GM19455 (cell line): ENCODE data around the gene HDAC8.
A peak's percentile ranks its signal among the peaks of the same experiment; 100 is the strongest.

Experiments used
- ATAC-seq: cut with Tn5 transposase; IDR thresholded peaks from one replicate; pipeline ENCODE4 v1.9.1; 2021; ENCODE audit not compliant: unreplicated experiment

Gene HDAC8

DNA sequence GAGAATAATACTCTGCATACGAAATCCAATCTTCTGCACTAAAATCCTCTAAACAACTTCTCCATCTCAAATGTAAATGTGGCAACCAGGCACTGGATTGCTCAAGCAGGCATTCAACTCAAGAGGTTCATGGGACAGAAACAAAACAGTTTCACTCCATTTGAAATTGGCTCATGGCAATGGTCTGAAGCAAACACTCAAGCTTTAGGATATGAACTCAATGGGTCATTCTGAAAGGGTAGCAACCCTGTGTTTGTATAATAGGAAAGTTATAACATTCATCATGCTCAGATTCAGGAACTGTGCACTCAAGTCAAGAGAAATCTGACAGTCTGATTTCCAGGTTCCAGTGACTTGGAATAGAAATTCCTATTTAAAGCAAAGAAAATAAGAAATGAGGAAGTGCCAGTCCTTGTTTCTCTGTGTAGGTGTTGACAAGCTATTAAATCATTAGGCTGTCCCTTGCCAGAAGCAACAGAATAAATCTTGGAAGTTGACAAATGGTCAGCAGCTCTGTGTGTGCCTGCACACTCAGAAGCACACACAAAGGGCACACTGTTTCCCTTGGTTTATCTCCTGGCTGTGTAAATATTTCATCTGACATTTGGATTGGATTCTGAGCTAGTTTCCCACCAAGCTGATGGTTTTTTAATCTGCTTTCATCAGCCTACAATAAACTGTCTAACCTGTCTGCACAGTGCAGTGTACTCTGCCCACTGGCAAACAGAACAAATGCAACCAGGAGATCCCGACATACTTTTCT is 191.0 kb downstream of the HDAC8 start:
- ATAC-seq, result no peak

- no peak for ATAC-seq
Observed at GRCh38 chrX:72376124-72376523, 196.5 kb downstream of the HDAC8 start.

GRCh38 chrX:72373136-72373535 is 199.5 kb downstream of the HDAC8 start:
- ATAC-seq, result no peak

DNA sequence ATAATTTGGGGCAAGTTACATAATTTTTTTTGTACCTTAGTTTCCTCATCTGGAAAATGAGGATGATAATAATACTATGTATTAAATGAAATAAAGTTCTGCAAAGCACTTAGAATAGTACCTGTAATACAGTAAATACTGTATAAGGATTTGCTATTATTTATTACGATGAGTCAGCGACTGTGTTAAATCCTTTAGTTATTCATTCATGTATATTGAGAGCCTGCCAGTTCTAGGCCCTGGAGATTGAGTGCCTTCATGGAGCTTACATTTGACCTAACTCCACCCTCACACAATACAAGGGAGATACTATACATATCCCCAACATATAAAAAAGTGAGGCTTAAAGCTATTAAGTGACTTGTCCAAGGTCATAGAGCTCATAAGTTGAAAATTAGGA is 199.9 kb downstream of the HDAC8 start:
- no peak for ATAC-seq

DNA sequence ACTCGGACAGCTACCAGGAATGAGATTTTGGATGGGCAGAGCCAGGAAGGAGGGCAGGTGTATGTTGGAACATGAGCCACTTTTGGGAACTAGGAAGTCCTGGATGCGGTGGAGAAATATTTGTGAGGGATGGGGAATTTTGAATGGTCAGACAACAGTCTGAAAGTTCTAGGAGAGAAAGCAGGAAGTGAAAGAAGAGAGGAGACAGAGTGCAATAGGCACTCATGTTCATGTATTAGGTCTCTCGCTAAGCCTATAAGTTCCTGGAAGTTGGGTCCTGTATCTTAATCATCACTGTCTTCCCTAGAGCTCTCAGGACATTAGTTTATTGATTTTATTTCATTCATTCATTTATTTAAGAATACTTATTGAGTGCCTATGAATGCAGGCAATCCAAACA is 201.2 kb downstream of the HDAC8 start:
- no peak for ATAC-seq

DNA sequence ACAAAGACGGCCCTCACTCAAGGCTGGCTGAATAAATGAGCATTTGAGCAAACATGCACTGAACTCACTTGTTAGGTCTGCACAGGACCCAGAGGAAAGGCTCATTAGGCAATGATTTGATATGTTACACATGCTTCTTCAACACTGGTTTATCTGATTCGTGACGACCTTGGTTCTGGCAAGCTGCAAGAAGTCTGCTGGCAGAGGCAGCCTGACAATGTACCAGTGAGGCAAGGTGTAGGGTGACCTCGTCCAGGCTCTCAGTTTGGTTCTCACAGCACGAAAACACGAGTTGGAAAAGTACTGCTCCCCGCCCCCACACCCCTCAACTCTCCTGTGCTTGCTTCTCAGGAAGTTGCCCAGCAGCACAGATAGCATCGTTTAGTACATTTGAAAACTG is 203.8 kb downstream of the HDAC8 start:
- no peak for ATAC-seq

GRCh38 chrX:72367516-72367915 is 205.1 kb downstream of the HDAC8 start:
- no peak for ATAC-seq

DNA sequence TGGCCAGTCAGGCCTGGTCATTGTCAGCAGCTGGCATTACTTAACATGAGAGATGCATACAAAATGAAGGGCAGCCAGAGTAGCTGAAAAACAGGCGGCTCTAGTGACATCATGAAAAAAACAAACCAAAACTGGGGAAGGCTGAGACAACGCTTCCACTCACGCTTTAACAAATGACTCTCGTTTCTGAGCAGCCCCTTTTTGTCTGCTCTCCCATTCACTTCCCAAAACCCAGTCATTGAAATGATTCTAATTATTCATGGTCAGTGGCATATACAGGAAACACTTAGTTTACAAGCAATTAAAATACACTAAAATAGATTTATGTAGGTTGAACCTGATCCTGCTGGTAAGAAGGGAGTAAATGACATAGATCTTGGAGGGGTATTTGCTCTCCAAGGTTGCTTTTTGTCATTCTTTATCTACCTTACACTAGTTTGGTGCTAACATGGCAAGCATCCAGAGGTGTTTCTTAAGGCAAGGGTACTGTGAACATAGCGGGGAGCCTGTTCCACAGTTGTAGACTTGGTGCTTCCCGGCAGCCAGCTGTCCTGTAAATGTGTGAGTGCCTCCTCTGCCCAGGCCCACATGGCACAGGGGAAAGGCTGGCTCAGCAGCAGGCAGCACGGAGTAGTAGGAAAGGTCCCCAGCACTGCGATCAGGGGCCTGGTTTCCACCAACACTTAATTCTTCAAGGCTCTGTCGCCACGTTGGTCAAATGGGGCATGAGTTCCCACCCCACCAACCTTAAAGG is 205.8 kb downstream of the HDAC8 start:
- ATAC-seq, result no peak

DNA sequence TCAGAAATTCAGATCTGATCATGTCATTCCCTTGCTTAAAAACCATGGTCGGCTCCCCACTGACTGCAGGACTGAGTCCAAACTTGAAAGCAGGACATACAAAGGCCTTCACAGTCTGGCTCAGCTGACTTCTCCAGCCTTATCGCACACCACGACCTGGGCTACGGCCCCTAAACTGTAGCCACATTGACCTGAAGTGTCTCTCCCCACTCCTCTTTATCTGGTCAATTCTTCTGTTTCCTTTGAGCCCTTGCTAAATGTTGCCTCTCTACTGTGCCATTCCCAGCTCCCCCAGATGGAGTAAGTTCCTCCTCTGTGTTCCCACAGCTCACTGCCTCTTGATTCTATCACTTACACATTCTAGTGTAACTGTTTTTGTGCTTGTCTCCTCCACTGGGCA is 206.5 kb downstream of the HDAC8 start:
- ATAC-seq, result no peak

GRCh38 chrX:72365126-72365525 is 207.5 kb downstream of the HDAC8 start:
- ATAC-seq, result no peak

GRCh38 chrX:72360326-72360725 is 212.3 kb downstream of the HDAC8 start:
- ATAC-seq, result no peak

DNA sequence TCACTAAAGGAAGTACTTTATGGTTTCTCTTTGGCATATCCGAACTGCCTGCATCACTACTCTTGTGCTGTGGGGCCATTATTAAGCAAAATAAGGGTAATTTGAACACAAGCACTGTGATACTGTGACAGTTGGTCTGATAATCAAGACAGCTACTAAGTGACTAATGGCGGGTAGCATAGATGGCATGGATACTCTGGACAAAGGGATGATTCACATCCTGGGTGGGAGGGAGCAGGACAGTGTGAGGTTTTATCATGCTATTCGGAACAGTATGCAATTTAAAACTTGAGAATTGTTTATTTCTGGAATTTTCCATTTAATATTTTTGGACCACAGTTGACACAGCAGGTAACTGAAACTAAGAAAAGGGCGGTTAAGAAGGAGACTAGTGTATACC is 214.3 kb downstream of the HDAC8 start:
- ATAC-seq, result no peak

DNA sequence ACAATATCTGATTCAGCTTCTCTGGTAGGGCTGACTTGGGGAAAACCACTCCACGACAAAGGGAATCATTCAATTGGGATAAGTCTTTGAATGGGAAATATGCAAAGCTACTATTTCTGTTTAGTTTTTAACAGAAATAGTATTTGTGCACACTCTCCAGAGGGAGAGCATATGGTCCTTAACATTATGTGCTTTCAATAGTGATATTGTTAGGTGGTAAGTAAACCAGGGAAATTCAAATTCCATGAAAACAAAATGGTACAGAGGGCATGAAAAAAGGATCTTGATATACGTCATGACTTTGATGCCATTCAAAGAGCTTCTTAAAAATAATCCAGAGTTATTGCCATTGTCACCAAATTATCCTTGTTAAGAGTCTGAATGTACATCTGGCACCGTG is 219.9 kb downstream of the HDAC8 start:
- no peak for ATAC-seq

DNA sequence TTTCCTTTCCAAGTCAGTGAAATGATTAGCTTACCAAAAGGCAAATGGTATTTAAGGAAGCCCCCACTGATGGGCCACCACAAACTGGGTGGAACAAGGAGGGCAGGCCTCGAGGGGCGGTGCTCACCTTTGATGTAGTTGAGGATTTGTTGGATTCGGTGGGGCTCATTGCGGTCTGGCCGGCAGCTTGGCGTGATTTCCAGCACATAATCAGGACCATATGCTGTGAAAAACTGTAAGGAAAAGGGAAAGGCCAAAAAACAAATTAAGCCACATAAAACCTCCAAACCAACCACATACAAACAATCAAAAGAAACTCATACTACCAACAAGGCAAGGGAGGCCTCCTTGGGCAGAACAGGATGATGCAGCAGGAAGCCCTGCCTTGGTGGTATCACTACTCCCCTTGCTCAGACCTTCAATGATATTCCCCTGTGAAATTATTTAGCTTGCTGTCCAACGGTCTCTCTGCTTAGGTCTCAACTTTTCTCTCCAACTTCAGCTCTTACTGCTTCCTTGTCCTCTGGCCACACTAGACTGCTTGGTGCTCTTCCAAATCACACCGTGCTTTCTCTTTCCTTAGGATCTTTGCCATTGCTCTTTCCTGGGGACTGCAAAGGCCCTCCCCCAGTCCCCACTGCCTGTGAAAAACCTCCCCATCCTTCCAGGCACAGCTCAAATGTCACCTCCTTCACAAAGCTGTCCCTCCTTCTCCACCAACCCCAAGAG is 220.9 kb downstream of the HDAC8 start:
- no peak for ATAC-seq

DNA sequence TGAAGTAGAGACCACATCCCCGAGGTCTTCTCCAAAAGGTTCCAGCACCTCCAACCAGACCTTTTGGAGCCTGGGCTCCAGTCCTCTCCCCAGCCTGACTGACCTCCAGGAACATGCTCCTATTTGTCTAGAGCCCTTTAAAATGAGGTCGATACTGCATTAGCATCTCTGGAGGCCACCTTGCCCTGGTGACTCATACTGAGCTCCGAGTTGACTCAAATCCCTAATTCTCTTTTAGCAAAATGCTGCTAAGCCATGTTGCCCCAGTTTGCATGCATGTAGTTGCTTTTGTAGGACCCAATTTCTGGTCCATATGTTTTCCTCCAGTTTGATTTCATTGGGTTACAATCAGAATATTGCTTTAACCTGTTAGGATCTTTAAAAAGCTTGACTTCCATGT is 223.5 kb downstream of the HDAC8 start:
- ATAC-seq, result peak; percentile 99

GRCh38 chrX:72348247-72348979 is 224.2 kb downstream of the HDAC8 start:
- no peak for ATAC-seq

DNA sequence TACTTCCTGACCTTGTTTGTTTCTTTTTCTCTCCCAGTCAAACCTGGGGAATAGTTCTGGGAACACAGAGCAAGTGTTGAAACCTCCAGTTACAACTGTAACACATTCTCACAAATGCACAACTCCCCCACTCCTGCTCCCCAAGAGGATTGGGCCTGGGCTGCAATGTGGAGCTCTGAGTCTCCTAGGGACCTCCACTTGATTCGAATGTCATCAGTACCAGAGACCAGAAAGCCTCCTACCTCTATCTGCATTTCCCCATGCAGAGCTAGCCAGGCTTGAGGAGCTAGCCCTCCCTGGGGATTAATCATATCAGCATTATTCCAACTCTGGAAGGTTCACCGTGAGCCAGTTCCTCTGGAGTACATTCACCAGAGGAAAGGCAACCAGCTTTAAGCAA is 225.3 kb downstream of the HDAC8 start:
- no peak for ATAC-seq

GRCh38 chrX:72346302-72346949 is 226.2 kb downstream of the HDAC8 start:
- no peak for ATAC-seq

DNA sequence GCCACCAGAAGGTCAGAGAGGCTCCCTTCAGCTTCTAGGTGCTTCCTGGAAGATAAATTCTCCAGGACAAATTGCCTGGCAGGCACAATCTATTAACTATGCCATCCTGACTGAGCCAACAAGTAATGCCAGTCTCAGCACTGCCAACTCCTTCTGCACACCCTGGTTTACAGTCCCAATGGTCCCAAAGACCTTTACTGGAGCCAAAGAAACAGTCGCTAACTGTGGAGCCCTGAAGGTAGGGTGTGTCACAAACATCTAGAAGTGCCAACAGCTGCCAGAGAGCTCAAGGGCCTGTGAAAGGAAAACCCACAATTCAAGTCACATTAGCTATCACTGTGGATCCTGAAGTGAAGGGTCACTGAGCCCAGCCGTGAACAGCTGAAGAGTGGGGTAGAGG is 232.0 kb downstream of the HDAC8 start:
- ATAC-seq, result no peak

DNA sequence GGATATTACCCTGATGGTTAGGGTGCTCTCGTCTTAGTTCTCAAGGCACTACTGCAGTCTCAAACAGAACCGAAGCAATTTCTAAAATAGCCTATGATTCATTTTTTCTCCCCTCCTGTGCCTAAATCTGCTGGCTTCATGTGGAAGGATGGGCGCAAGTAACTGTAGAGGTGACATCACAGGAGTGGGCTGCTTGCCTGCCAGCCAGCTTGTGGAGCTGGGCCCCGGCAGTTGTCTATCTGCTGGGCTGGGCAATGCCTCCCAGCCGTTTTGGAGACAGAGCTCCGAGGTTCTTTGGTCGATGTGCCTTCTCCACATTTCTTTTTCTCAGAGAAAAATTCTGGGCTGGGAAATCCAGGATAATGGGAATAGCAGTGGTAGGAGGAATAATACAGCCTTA is 232.6 kb downstream of the HDAC8 start:
- no peak for ATAC-seq

DNA sequence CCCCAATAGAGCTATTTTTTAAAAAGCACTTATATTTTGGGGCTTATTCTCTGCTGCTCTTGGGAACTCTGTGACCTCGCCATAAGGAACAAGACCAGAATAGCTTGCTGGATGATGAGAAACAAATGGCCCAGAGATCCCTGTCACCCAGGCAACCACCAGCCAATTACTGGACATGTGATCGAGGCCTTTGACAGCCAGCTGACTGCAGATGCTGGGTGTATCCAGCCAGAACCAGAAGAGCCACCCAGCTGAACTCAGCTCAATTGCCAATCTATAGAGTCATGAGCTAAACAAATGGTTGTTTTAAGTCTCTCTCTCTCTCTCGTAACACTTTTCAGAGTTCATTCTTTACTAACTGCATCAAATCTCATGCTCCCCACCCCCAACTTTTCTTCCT is 242.5 kb downstream of the HDAC8 start:
- ATAC-seq, result no peak
